Hypothalamus (tissue), 51 donors: Measurements from ENCODE around the gene SOX14.

Experiments used
- DNase-seq, 51 donors: peaks; one replicate each; lab custom pipeline; 2025; lab: John Stamatoyannopoulos, UW

SOX14 gene

DNA sequence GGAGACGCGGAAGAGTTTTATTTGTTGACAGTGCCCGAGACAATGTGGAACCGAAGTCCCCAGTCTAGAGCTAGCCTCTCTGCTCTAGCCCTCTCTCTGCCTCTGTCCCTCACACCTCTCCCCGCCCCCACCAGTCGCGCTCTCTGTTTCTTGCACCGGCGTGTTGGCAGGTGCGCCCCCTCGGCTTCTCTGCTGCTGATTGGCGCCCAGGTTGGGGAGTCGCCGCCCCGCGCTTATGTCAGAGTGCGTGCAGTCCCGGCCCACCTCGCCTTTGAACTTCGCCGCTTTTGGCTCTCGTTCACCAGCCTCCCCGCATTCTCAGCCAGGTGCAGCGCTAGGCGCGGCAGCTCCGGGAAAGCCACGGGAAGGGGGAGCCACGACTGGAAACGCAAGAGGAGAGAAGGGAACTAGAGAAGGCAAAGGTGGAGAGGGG is at the start of gene SOX14:
TSS of gene SOX14 (plus strand) at position 315 of the 433 bp plus-strand sequence. CDS start 470 bp downstream, outside the sequence.
- no peak for DNase-seq

DNA sequence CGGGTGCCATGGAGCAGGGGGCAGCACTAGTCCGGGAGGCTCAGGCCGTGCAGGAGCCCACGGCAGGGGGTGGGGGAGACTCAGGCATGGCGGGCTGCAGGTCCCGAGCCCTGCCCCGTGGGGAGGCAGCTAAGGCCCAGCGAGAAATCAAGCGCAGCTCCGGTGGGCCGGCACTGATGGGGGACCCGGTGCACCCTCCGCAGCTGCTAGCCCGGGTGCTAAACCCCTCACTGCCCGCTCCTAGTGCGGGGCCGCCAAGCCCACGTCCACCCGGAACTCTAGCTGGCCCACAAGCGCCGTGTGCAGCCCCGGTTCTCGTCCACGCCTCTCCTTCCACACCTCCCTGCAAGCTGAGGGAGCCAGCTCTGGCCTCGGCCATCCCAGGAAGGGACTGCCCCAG is 49.6 kb upstream of the SOX14 start:
- DNase-seq = no peak

DNA sequence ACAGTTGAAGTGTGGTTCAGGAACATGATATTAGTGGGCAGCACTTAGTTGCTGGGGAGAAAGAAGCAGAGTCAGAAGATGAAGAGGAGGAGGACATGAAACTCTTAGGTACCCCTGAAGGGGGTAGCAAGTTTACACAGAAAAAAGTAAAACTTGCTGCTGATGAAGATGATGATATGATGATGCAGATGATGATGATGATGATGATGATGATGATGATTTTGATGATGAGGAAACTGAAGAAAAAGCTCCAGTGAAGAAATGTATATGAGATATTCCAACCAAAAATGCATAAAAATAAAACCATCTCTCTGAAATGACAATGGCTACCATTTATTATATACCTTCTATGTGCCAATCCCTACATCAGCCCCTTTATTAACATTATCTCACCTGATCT is 39.9 kb upstream of the SOX14 start:
- no peak for DNase-seq

DNA sequence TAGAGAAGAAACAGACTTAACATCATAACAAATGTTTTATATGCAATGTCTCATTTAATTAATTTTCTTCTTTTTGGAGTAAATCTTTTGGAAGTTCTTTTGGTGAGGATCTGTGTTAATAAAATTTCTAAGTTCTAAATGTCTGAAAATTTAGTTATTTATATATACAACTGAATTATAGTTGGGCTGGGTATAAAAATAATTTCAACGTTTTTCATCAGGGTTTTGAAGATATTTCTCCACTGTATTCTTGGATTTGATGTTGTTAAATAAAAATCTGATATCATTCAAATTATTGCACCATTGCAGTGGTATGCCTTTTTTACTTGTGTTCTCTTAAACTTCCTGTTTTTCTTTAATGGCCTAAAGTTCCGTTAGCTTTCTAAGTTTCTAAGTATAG is 26.9 kb upstream of the SOX14 start:
- DNase-seq = no peak

DNA sequence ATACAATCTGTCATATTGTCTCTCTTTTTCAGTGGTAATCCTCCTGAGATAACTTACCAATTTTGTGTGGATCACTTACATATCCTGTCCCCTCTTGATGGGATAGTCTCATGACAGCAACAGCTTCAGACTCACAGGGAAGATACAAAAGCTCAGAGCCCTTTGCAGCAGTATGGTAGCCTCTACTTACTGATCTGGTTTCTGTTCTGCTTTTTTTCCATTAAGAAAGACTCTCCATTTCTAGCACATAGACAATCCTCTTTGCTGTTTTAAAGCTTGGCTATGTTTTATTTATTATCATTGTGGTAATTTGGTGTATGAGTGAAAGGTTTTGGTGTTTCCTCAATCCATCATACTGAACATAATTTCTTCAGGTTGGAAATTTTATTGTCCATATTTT is 25.4 kb upstream of the SOX14 start:
- no peak for DNase-seq

DNA sequence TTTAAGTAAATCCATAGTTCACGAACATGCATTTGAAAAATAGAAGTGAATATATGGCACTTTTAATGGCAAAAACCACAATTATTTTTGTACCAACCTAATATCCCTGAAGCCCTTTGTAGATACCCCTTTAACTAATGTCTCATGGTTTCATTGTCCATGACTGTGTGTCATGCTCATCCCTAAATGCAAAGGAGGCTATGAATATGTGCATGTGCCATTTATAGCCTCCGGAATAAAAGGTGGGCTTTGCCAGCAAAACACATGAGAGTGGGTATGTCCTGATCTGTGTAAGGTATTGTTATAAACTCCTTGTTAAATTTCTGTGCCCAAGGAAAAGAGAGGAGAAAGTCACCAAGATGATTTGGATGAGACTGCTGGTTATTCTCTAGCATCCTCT is 20.5 kb upstream of the SOX14 start:
- DNase-seq = no peak

DNA sequence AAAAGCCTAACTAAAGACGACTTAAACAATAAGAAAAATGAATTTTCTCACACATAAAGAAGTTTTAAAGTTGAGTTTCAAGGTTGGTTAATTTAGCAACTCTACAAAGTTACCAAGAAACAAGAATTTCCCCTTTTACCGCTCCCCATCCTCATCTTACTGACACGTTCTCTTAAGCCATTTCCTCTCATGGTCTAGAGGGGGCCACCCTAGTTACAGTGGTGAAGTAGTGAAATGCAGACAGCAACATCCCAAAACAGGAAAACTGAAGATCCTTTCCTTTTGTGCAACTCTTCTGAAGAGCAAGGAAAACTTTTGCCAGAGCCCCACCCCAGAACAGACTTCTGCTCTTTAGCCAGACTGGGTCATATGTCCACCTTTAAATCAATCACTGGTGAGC is 17.3 kb upstream of the SOX14 start:
- DNase-seq = no peak

DNA sequence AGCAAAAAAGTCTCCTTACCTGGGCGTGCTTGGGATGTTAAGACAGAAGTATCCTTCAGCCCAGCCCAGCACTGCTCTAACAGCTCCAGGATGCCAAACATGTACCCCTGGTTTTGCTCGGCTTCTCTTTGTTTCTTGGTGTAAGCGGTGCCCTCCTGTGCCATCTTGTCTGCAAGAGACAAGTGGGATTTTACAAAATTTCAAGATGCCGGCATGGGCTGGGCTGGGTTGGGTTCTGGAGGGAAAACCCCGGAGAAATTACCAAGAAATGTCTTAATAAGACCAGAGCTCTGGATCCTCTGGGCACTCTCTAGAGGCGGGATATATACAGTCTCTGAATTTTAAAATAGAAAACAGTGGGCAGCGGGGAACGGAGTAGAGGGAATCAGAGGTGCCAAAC is 4.6 kb upstream of the SOX14 start:
- DNase-seq = no peak

DNA sequence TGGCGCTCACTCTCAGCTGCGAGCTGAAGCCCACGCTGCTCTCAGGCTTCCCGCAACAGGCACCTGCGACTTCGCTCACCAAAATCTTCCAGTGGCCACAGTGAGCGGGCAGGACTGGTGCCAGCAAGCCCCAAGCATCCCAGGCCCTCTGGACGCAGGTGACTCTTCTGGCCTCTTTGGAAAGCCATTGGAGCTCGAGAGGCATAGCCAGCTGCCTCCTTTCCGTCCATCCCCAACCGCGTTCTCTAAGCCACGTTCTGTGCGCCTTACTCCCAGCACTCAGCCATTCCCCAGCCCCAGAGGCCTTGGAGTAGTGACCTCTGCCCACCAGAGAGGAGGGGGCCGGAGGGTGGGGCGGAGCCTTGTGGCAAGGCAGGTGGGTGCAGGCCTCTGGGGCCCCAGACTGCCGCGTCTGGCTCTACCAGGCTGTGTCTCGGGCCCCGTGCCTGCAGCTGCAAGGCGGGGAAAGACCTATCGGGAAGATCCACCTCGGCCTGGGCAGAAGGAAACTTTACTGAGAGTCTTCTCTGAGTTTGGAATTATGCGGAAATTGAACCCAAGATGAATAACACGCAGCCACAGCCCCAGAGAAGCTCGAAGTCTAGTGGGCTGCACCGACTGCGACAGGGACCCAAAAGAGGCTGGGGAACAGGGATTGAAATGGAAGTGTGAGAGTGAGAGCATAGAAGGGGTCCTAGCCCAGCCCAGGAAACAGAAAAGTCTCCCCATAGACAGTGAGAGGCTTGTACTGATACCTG is 3.6 kb upstream of the SOX14 start:
- no peak for DNase-seq

DNA sequence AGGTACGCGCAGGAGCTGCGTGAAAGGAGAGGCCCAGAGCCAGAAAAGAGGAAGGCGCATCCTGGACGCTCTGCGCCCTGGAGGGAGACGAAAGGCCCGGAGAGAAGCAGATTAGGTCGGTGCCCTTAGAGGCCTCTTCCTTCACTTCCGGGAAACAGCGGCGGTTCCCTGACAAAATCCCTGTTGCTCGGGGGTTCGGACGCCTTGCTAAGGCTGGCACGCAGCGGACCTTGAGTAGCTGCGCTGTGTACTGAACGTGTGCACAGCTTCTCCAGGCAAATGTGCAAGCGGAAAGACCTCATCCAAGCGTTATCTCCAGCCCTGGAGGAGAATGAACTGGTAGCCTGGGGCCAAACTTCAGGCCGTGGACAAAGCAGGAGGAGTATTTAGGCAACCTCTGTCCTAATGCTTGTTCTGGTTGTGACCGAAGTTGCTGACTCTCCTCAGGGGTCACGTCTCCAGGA is 3.0 kb upstream of the SOX14 start:
- DNase-seq = no peak

DNA sequence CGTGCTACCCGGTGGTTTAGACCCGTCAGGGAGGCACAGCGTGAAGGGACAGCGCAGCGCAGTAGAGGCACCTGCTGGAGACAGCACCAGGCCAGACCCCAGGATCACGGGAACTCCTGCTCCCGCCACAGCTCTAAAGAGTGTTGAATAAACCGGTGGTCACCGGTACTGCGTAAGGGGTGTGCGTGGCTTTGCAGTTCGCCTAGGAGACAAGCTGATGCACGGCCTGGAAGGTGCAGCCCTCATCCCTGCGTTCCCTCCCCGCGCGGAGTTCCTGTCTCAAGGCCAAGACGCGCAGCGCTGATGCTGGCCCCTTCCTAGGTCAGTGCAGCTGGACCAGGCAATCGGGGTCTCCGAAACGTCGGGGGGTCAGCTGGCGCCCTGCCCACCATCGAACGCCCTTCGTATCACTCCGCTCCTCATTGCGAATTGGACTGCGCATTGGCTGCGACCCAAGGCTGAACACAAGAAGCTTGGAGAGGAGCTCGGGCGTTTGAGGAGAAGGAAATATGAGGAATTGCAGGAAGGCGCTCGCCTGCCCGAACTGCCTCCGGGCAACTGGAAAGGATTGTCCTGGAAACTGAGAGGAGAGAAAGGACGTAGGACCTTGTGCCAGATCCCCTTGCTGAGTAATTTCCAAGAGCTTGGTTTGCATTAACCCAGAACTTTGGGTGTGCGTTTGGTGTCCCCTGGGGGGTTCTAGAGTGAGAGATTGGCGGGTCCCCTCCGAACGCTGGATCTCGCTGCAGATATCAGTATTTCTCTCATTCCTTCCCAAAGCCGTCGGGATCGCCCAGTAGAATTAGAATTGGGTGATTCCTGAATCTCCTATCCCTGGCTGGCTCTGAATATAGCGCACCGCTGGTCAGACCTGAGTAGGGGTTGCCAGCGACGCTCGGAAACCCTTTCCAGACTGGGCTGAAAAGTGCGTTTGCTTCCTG is 2.3 kb upstream of the SOX14 start:
- DNase-seq = no peak

DNA sequence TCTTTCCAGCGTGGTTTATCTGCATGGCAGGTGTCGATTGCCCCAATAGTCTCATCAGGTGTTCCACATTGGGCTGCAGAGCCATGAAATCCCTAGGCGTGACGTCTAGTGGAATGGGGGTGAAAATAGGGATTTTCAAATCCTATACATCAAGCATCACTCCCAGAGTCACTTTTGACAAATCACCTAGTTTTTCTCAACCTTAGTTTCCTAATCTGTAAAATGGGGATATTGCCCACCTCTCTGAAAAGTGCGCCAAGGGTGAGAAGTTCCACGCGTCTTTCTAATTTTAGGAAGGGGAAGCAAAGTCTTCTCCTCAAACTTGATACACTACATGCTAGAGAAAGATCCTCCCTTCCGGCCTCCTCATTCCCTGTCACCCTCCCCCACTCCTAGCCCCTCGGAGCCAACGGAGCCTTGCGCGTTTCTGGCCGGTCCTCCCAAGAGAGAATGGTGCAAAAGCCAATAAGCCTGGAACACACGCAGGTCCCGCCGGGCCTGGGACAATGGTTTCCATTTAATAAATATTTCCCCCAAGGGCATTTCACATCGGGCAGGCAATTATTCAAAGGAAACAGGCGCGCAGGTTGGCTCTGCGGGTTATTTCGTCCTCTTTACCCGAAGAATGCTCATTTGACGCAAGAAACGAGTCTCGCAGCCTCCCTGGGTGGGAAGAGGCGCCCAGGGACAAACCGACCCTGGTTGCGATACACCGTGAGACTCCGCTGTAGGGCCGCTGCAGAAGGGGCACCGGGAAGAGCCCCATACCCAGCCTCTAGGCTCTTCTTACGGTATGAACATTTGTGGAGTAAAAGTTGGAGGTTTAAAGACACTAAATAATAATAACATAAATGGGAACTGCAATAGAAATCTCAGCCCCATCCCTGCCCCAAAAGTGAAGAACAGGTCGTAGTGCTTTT is 1.2 kb upstream of the SOX14 start:
- no peak for DNase-seq

DNA sequence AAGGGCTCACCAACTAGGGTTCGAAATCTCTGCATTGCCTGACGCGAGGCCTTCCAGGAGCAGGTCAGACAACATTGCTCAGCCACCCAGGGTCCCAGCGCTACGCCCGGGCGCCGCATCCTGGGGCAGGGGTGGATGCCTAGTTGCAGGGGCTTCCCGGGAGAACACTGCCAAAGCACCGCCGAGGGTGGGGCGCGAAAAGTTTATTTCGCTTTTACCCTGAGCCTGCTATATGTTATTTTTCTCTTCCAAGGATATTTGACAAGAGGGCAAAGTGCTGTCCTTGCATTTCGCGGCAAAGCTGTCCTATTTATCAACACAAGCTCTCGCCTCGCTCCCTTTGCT is 549 bp upstream of the SOX14 start:
- no peak for DNase-seq

DNA sequence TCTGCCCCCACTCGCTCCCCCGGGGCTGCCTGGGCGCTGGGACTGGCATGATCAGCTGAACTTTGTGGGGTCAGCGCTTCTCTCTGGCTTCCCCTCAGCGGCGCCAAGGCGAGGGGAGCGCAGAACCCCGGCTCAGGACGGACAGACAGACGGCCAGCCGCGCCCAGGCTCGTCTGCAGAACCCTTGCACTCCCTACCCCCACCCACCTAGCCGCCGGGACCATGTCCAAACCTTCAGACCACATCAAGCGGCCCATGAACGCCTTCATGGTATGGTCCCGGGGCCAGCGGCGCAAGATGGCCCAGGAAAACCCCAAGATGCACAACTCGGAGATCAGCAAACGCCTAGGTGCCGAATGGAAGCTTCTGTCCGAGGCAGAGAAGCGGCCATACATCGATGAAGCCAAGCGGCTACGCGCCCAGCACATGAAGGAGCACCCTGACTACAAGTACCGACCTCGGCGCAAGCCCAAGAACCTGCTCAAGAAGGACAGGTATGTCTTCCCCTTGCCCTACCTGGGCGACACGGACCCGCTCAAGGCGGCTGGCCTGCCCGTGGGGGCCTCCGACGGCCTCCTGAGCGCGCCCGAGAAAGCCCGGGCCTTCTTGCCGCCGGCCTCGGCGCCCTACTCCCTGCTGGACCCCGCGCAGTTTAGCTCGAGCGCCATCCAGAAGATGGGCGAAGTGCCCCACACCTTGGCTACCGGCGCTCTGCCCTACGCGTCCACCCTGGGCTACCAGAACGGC is 621 bp downstream of the SOX14 start:
- DNase-seq = no peak

DNA sequence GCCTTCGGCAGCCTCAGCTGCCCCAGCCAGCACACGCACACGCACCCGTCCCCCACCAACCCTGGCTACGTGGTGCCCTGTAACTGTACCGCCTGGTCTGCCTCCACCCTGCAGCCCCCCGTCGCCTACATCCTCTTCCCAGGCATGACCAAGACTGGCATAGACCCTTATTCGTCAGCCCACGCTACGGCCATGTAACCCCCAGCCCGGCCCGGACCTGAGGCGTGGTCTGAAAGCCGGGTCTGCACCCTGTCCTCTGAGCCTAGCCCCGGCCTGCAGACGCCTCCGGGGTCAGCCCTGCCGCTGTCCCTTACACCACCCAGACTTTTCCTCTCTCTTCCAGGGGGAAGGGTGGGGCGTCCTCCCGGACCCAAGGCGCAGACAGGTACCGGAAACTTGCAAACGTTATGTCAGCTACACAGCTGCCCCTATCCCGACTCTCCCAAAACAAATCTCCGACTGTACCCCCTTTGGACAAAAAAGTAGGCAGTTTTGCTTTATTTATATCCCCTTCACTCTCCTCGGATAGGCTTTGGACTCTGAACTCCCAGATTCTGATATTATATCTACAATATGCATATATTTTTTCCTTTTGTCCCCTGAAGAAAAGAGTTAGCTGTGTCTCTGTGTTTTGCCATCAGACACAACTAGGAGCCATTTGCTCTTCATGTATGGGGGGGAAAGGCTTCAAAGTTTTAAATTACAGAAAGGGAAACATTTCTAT is 1.4 kb downstream of the SOX14 start:
- no peak for DNase-seq

DNA sequence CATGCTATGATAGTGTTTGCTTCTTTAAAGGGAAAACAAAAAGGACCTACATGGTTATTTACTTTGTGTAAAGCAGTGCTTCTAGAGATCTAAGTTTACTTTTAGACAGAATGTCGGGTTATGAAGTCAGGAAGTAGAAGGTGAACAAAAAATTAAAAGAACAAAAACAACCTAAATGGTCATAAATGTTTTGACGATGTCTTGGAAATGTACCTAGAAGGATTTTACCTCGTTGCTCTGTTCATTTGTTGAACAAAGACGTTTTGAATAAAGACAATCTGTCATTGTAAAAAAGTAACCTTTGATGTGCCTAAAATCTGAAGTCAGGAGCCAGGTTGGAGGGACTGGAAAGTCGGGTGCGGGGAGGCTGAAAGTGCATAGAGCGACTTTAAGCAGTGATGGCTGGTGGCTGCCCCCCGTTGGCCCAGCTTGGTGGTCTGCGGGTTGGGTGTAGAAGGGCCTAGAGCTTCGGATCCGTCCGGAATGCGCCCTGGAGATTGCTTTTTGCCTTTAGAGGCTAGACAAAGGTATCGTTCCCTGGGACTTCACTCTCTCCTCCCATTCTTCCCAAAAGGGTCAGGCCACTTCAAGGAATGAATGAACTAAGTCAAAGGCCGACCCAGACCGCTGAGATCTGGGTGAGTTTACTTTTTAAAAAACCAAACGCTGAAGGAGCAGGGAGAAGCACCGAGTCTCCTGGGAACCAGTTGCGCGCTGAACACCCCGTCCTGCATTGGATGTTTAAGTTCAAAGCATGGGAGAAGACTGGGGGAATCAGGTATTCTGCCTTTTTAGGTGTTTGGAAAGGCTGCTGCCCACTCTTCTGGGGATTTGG is 2.1 kb downstream of the SOX14 start:
- DNase-seq = no peak

DNA sequence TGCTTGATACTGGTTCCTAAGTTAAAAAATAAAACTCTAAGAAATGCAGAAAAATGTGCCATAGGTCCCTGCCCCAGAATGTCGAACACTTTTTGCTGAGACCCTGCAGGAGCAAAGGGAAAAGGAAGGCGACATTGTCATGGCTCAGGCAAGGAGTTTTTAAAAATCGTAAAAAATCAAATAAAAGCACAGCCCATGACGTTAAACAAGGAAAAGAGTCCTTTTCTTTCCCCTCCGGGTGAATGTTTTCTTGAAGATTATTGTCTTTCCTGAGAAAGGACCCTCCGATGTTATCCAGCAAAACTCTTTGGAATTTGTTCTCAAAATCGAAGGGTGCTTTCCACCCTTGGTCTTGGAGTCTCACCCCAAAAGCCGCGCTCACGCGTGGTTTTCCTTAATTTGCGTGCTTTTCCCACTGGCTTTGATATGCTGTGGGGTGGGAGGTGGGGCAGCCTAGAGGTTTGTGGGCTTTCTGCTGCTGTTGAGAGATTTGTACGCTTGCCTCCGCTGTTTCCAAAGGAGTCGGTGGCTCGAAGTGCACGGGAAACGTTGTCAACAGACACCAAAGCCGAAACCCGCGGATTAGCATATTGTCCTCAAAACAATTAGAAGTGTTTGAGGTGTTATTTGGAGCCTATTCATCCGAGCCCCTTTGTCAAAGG is 2.9 kb downstream of the SOX14 start:
- DNase-seq = no peak
